Measurements from ENCODE around the gene VSIG10. TPM values are rescaled to one million over a fixed set of nuclear protein-coding genes. Genes with fewer than 3 reads are reported as not detected.
"Not testable (repeated sequence)": the region's sequence is repeated elsewhere in the genome, so short reads cannot be mapped to it uniquely, and the experiment has no call there.

VSIG10 gene
- total RNA-seq, 1 donor from 2014 or later: 38.3 TPM

DNA sequence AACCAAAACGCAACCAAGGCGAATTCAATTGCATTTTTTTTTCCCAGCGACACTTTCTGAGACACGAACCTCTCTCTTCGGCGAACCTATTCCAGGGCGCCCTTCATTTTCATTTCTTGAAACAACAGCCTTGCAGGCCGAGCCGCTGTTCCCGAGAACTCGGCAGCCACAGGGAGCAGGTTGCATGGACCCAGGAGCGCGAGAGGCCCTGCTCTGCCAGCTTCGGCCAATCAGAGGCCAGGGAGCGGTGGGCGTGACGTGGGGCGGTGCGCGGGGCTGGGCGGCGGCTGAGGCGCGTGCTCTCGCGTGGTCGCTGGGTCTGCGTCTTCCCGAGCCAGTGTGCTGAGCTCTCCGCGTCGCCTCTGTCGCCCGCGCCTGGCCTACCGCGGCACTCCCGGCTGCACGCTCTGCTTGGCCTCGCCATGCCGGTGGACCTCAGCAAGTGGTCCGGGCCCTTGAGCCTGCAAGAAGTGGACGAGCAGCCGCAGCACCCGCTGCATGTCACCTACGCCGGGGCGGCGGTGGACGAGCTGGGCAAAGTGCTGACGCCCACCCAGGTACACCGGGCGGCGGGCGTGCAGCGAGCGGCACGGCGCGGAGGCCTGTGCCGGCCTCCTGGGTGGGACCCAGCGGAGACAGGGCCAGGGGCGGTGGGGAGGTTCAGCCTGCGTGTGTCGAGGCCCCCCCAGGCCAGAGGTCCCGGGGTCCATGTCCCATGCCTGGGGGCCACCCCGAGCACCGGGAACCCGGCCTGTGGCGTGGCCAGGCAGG, 32.2 kb upstream of the VSIG10 start, which contains the start of gene PEBP1:
Gene PEBP1 (plus strand): TSS at position 337 of the 771 bp plus-strand sequence. CDS start 86 bp downstream, at position 423.
- intact Hi-C loops (cut with DNase I): loop anchor here (1.0 to 10.0 kb wide), 7 partner anchors 15 to 1039 kb away; partner anchors contain the start of genes HSPB8, RFC5, TAOK3 and VSIG10
- peaks cover 0 to 20% of the 10 kb centered on the region in 2 donors for H3K4me1 ChIP-seq
- TF ChIP-seq, protein P1, sequence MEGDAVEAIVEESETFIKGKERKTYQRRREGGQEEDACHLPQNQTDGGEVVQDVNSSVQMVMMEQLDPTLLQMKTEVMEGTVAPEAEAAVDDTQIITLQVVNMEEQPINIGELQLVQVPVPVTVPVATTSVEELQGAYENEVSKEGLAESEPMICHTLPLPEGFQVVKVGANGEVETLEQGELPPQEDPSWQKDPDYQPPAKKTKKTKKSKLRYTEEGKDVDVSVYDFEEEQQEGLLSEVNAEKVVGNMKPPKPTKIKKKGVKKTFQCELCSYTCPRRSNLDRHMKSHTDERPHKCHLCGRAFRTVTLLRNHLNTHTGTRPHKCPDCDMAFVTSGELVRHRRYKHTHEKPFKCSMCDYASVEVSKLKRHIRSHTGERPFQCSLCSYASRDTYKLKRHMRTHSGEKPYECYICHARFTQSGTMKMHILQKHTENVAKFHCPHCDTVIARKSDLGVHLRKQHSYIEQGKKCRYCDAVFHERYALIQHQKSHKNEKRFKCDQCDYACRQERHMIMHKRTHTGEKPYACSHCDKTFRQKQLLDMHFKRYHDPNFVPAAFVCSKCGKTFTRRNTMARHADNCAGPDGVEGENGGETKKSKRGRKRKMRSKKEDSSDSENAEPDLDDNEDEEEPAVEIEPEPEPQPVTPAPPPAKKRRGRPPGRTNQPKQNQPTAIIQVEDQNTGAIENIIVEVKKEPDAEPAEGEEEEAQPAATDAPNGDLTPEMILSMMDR (IDR thresholded peaks at IDR 0.05): no peak
- no peaks in the 10 kb centered on the region for H3K9me3 ChIP-seq
- peak within 1 kb of the TSS; percentile 74 to 82 for H3K4me3 ChIP-seq
- peak; percentile 75 to 97 for DNase-seq (ENCODE audit: low spot score in 2 of 2)
- peak within 1 kb of the TSS; percentile 84 to 86 for H3K27ac ChIP-seq
- no peaks in the 10 kb centered on the region for H3K27me3 ChIP-seq
- peaks cover 25 to 31% of the 10 kb centered on the region in 2 donors for H3K36me3 ChIP-seq

DNA sequence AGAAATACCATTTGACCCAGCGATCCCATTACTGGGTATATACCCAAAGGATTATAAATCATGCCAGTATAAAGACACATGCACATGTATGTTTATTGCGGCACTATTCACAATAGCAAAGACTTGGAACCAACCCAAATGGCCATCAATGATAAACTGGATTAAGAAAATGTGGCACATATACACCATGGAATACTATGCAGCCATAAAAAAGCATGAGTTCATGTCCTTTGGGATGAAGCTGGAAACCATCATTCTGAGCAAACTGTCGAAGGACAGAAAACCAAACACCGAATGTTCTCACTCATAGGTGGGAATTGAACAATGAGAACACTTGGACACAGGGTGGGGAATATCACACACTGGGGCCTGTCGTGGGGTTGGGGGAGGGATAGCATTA, 25.6 kb upstream of the VSIG10 start:
- H3K9me3 ChIP-seq; intact Hi-C loops (cut with DNase I); DNase-seq (ENCODE audit: low spot score in 2 of 2); H3K36me3 ChIP-seq; H3K27ac ChIP-seq; H3K27me3 ChIP-seq; H3K4me3 ChIP-seq; H3K4me1 ChIP-seq: not testable (repeated sequence)

DNA sequence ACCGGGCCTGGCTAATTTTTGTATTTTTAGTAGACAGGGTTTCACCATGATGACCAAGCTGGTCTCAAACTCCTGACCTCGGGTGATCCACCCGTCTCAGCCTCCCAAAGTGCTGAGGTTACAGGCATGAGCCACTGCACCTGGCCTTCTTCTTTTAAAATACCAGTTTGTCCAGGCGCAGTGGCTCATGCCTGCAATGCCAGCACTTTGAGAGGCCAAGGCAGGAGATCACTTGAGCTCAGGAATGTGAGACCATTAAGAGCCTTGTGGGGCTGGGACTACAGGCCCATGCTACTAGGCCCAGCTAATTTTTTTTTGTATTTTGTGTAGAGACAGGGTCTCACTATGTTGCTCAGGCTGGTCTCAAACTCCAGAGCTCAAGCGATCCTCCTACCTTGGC, 24.1 kb upstream of the VSIG10 start:
- intact Hi-C loops (cut with DNase I): no loop called here

DNA sequence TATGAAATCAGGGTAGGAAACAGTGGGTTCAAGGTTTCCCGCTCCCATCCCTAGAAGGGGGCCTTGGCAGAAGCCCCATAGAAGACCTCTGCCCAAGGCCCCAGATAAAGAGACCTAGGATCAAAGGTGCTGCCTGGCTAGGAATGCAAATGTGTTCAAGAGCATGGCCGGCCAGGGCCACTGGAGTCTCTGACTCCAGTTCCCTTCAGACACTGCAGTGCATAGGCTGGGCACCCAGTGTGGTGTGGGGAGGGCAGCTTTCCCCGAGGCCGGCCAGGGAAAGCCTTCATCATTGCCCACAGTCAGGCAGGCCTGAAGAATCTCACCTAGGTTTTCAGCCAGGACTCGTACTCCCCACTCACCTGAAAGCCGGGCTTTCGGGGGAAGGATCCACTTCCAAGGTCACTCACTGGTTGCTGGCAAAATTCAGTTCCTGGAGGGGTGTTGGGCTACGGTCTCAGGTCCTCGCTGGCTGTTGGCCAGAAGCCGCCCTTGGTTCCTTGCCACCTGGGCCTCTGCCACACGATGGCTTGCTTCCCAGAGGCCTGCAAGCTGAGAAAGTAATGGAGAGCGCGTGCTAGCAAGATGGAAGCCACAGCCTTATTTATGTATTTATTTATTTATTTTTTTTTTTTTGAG, 22.4 kb upstream of the VSIG10 start:
- H3K9me3 ChIP-seq: no peaks in the 10 kb centered on the region
- no peaks in the 10 kb centered on the region for H3K36me3 ChIP-seq
- no peak overlapping the region for H3K4me3 ChIP-seq
- DNase-seq (ENCODE audit: low spot score in 2 of 2): no peak
- intact Hi-C loops (cut with DNase I): no loop called here
- no peaks in the 10 kb centered on the region for H3K27me3 ChIP-seq
- TF ChIP-seq, protein P1 (IDR thresholded peaks at IDR 0.05): no peak
- no peak overlapping the region for H3K27ac ChIP-seq
- H3K4me1 ChIP-seq: no peaks in the 10 kb centered on the region

More for the DNA sequence above, 24.1 kb upstream of the VSIG10 start:
- Histone ChIP-seq H3K4me3 (no peak overlapping the region), H3K9me3 (no peaks in the 10 kb centered on the region), H3K27me3 (no peaks in the 10 kb centered on the region), H3K36me3 (no peaks in the 10 kb centered on the region), H3K4me1 (no peaks in the 10 kb centered on the region), H3K27ac (no peak overlapping the region)
- TF ChIP-seq, protein P1 (IDR thresholded peaks at IDR 0.05): no peak
- no peak for DNase-seq (ENCODE audit: low spot score in 2 of 2)

DNA sequence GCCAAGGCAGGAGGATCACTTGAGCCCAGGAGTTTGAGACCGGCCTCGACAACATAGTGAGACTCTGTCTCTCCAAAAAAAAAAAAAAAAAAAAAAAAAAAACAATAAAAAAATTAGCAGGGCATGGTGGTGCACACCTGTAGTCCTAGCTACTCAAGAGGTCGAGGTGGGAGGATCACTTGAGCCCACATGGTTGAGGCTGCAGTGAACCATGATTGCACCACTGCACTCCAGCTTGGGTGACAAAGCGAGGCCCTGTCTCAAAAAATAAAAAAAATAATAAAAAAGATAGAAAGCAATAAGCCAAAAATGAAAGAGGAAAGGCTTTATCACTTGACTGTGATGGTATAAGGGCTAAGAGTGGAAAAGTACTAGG, 21.9 kb upstream of the VSIG10 start:
- no peak overlapping the region for H3K4me3 ChIP-seq
- intact Hi-C loops (cut with DNase I): no loop called here

More for the DNA sequence above, 21.9 kb upstream of the VSIG10 start:
- TF ChIP-seq, protein P1 (IDR thresholded peaks at IDR 0.05): no peak
- no peaks in the 10 kb centered on the region for H3K27me3 ChIP-seq
- no peak overlapping the region for H3K27ac ChIP-seq
- no peak for DNase-seq (ENCODE audit: low spot score in 2 of 2)
- H3K9me3 ChIP-seq: no peaks in the 10 kb centered on the region
- no peaks in the 10 kb centered on the region for H3K36me3 ChIP-seq
- H3K4me1 ChIP-seq: no peaks in the 10 kb centered on the region

Data from ascending aorta (tissue), 2 donors.